HepG2 (cell line): Measurements from ENCODE around the gene ARHGEF3. TPM values are rescaled to one million over a fixed set of nuclear protein-coding genes. Genes with fewer than 3 reads are reported as not detected.

Source experiments
- DMTF1 ChIP-seq: sonication (generic); formaldehyde crosslinking; IDR thresholded peaks from 2 replicates; pipeline ENCODE4 v1.4.0; 2020; ENCODE audit warnings: mild to moderate bottlenecking, missing genetic modification reagents
- GATAD2A ChIP-seq: IDR thresholded peaks from 2 replicates; pipeline ENCODE4 v1.6.1; 2016
- KDM2A ChIP-seq: sonication (generic); formaldehyde crosslinking; IDR thresholded peaks from 2 replicates; pipeline ENCODE4 v1.4.0; 2020; ENCODE audit warnings: low read depth, missing genetic modification reagents, borderline replicate concordance
- KLF11 ChIP-seq: IDR thresholded peaks from 2 replicates; pipeline ENCODE4 v1.6.1; 2016; ENCODE audit warnings: missing compliant biosample characterization
- LBX2 ChIP-seq: sonication (generic); formaldehyde crosslinking; IDR thresholded peaks from 2 replicates; pipeline ENCODE4 v1.5.0; 2020; ENCODE audit warnings: missing genetic modification reagents, mild to moderate bottlenecking, borderline replicate concordance
- MED1 ChIP-seq: sonication (generic); formaldehyde crosslinking; IDR thresholded peaks from 2 replicates; pipeline ENCODE4 v1.4.0; 2020; ENCODE audit warnings: missing genetic modification reagents
- PATZ1 ChIP-seq: sonication (generic); formaldehyde crosslinking; IDR thresholded peaks from 2 replicates; pipeline ENCODE4 v1.4.0; 2020; ENCODE audit warnings: missing genetic modification reagents
- RNF2 ChIP-seq: fragments of 450-650 bp; conservative IDR thresholded peaks from 2 replicates; pipeline ENCODE4 v1.6.1; 2016; ENCODE audit warnings: low read depth
- SMARCE1 ChIP-seq: fragments of 450-650 bp; IDR thresholded peaks from 2 replicates; pipeline ENCODE4 v1.6.1; 2017; ENCODE audit warnings: borderline replicate concordance
- SOX5 ChIP-seq: IDR thresholded peaks from 2 replicates; pipeline ENCODE4 v1.6.1; 2016; ENCODE audit warnings: borderline replicate concordance
- TEAD3 ChIP-seq: optimal IDR thresholded peaks from 2 replicates; pipeline ENCODE3; 2016; ENCODE audit warnings: borderline replicate concordance
- TOPORS ChIP-seq: sonication (generic); formaldehyde crosslinking; IDR thresholded peaks from 2 replicates; pipeline ENCODE4 v1.8.0; 2023; ENCODE audit warnings: mild to moderate bottlenecking, missing genetic modification reagents
- TP53 ChIP-seq: sonication (generic); formaldehyde crosslinking; conservative IDR thresholded peaks from 2 replicates; pipeline ENCODE4 v1.4.0; 2020; ENCODE audit warnings: missing genetic modification reagents
- YEATS2 ChIP-seq: sonication (generic); formaldehyde crosslinking; IDR thresholded peaks from 2 replicates; pipeline ENCODE4 v1.4.0; 2020; ENCODE audit warnings: missing genetic modification reagents, borderline replicate concordance
- YEATS4 ChIP-seq: sonication (generic); formaldehyde crosslinking; IDR thresholded peaks from 2 replicates; pipeline ENCODE4 v1.4.0; 2020; ENCODE audit warnings: missing genetic modification reagents, borderline replicate concordance
- ZKSCAN1 ChIP-seq: fragments of 150-350 bp; IDR thresholded peaks from 2 replicates; pipeline ENCODE4 v1.6.1; 2014; ENCODE audit warnings: low read length
- ZNF33B ChIP-seq: sonication (generic); formaldehyde crosslinking; IDR thresholded peaks from 2 replicates; pipeline ENCODE4 v1.5.1; 2020; ENCODE audit warnings: mild to moderate bottlenecking, missing genetic modification reagents
- ZNF883 ChIP-seq: sonication (generic); formaldehyde crosslinking; IDR thresholded peaks from 2 replicates; pipeline ENCODE4 v1.5.1; 2020; ENCODE audit warnings: mild to moderate bottlenecking, missing genetic modification reagents; ENCODE audit errors: not compliant biosample characterization
- polyA plus RNA-seq, 8 experiments: library from polyadenylated mRNA; depleted of rRNA in 3 of 8; stranded (reverse) in 7 of 8; unstranded in 1 of 8; fragments of >200 nt; fragmentation: Illumina TruSeq in 4 of 8; extraction: Trizol in 4 of 8; gene quantifications; 2 replicates each; pipeline versions ENCODE4 v1.2.1 to v1.2.3, GENCODE V29; 2011 to 2016; ENCODE audit warnings: low read depth in 4 of 8, missing spikeins in 1 of 8, mixed read lengths in 1 of 8; ENCODE audit not compliant: insufficient read depth in 1 of 8
- total RNA-seq, 5 experiments: library from RNA; depleted of rRNA; stranded (reverse); fragments of >200 nt; fragmentation: Illumina TruSeq; extraction: Trizol; gene quantifications; 2 replicates each; pipeline ENCODE4 v1.2.3, GENCODE V29; 2016; ENCODE audit warnings: low read depth in 1 of 5
- TF ChIP-seq, protein P1 (sequence below): sonication (generic); formaldehyde crosslinking; IDR thresholded peaks from 2 replicates; pipeline ENCODE4 v1.5.0; 2020; ENCODE audit warnings: mild to moderate bottlenecking, missing genetic modification reagents
- TF ChIP-seq, protein P2 (sequence below): sonication (generic); IDR thresholded peaks from 2 replicates; pipeline ENCODE4 v1.6.1; 2016; ENCODE audit warnings: low read depth, borderline replicate concordance
- TF ChIP-seq, protein P3 (sequence below): sonication (generic); formaldehyde crosslinking; IDR thresholded peaks from 2 replicates; pipeline ENCODE4 v1.4.0; 2020; ENCODE audit warnings: missing genetic modification reagents, borderline replicate concordance

The ARHGEF3 gene
- total and polyA plus RNA-seq, 2 of the 13 experiments (the other 11 are each of a cell fraction or from before 2014, with no cell fraction given): 14.8 to 23.1 TPM

GRCh38 chr3:56783644-56784447, 17.9 kb downstream of the ARHGEF3 start (continued):
- TF ChIP-seq KLF11 (CRISPR knock-in tag) (0 out of 2 replicates have a peak, but pooled peaks have one; percentile 26), KDM2A (CRISPR knock-in tag) (no peak), RNF2 (no peak), ZNF33B (CRISPR knock-in tag) (no peak), GATAD2A (peak; percentile 63), PATZ1 (CRISPR knock-in tag) (peak; percentile 78), YEATS4 (CRISPR knock-in tag) (no peak), LBX2 (CRISPR knock-in tag) (no peak), ZKSCAN1 (no peak), ZNF883 (CRISPR knock-in tag) (no peak), SOX5 (CRISPR knock-in tag) (0 out of 2 replicates have a peak, but pooled peaks have one; percentile 25), MED1 (CRISPR knock-in tag) (peak; percentile 68), TEAD3 (CRISPR knock-in tag) (peak; percentile 37), YEATS2 (peak; percentile 54; the same call in 1 of the 2 replicates), TOPORS (CRISPR knock-in tag) (no peak), DMTF1 (CRISPR knock-in tag) (no peak), SMARCE1 (no peak), TP53 (peak; percentile 98)
- TF ChIP-seq, protein P1, sequence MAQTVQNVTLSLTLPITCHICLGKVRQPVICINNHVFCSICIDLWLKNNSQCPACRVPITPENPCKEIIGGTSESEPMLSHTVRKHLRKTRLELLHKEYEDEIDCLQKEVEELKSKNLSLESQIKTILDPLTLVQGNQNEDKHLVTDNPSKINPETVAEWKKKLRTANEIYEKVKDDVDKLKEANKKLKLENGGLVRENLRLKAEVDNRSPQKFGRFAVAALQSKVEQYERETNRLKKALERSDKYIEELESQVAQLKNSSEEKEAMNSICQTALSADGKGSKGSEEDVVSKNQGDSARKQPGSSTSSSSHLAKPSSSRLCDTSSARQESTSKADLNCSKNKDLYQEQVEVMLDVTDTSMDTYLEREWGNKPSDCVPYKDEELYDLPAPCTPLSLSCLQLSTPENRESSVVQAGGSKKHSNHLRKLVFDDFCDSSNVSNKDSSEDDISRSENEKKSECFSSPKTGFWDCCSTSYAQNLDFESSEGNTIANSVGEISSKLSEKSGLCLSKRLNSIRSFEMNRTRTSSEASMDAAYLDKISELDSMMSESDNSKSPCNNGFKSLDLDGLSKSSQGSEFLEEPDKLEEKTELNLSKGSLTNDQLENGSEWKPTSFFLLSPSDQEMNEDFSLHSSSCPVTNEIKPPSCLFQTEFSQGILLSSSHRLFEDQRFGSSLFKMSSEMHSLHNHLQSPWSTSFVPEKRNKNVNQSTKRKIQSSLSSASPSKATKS (CRISPR knock-in tag): no peak
- TF ChIP-seq, protein P2, sequence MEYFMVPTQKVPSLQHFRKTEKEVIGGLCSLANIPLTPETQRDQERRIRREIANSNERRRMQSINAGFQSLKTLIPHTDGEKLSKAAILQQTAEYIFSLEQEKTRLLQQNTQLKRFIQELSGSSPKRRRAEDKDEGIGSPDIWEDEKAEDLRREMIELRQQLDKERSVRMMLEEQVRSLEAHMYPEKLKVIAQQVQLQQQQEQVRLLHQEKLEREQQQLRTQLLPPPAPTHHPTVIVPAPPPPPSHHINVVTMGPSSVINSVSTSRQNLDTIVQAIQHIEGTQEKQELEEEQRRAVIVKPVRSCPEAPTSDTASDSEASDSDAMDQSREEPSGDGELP: no peak
- TF ChIP-seq, protein P3, sequence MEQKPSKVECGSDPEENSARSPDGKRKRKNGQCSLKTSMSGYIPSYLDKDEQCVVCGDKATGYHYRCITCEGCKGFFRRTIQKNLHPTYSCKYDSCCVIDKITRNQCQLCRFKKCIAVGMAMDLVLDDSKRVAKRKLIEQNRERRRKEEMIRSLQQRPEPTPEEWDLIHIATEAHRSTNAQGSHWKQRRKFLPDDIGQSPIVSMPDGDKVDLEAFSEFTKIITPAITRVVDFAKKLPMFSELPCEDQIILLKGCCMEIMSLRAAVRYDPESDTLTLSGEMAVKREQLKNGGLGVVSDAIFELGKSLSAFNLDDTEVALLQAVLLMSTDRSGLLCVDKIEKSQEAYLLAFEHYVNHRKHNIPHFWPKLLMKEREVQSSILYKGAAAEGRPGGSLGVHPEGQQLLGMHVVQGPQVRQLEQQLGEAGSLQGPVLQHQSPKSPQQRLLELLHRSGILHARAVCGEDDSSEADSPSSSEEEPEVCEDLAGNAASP: 0 out of 2 replicates have a peak, but pooled peaks have one; percentile 11
